ENCODE measurements around the gene PRRT2.
"Not testable (repeated sequence)": the region's sequence is repeated elsewhere in the genome, so short reads cannot be mapped to it uniquely, and the experiment has no call there.

PRRT2 gene

GRCh38 chr16:29784157-29784556 is 27.8 kb upstream of the PRRT2 start:
- no peak overlapping the region for H3K4me3 ChIP-seq (ENCODE audit: low read depth, low read length)
- TF ChIP-seq, protein P1, sequence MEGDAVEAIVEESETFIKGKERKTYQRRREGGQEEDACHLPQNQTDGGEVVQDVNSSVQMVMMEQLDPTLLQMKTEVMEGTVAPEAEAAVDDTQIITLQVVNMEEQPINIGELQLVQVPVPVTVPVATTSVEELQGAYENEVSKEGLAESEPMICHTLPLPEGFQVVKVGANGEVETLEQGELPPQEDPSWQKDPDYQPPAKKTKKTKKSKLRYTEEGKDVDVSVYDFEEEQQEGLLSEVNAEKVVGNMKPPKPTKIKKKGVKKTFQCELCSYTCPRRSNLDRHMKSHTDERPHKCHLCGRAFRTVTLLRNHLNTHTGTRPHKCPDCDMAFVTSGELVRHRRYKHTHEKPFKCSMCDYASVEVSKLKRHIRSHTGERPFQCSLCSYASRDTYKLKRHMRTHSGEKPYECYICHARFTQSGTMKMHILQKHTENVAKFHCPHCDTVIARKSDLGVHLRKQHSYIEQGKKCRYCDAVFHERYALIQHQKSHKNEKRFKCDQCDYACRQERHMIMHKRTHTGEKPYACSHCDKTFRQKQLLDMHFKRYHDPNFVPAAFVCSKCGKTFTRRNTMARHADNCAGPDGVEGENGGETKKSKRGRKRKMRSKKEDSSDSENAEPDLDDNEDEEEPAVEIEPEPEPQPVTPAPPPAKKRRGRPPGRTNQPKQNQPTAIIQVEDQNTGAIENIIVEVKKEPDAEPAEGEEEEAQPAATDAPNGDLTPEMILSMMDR (IDR thresholded peaks at IDR 0.05; ENCODE audit: low read depth, low read length) = no peak

- TF ChIP-seq, protein P1 (IDR thresholded peaks at IDR 0.05; ENCODE audit: low read depth, low read length) = peak; percentile 61
- H3K4me3 ChIP-seq (ENCODE audit: low read depth, low read length) = no peak overlapping the region
These were observed 27.0 kb upstream of the PRRT2 start for GRCh38 chr16:29784901-29785500.

DNA sequence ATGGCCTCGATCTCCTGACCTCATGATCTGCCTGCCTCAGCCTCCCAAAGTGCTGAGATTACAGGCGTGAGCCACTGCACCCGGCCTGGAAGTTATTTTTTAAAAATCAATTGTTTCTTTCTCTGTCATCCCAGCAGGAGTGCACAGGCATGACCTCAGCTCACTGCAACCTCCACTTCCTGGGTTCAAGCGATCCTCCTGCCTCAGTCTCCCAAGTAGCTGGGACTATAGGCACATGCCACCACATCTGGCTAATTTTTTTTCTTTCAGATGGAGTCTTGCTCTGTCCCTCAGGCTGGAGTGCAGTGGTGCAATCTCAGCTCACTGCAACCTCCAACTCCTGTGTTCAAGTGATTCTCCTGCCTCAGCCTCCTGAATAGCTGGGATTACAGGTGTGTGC is 24.8 kb upstream of the PRRT2 start:
- not testable (repeated sequence) for H3K4me3 ChIP-seq (ENCODE audit: low read depth, low read length)

GRCh38 chr16:29789775-29790182 is 22.2 kb upstream of the PRRT2 start:
- TF ChIP-seq, protein P1 (IDR thresholded peaks at IDR 0.05; ENCODE audit: low read depth, low read length) = no peak
- H3K4me3 ChIP-seq (ENCODE audit: low read depth, low read length) = peak overlapping the region; percentile 96

DNA sequence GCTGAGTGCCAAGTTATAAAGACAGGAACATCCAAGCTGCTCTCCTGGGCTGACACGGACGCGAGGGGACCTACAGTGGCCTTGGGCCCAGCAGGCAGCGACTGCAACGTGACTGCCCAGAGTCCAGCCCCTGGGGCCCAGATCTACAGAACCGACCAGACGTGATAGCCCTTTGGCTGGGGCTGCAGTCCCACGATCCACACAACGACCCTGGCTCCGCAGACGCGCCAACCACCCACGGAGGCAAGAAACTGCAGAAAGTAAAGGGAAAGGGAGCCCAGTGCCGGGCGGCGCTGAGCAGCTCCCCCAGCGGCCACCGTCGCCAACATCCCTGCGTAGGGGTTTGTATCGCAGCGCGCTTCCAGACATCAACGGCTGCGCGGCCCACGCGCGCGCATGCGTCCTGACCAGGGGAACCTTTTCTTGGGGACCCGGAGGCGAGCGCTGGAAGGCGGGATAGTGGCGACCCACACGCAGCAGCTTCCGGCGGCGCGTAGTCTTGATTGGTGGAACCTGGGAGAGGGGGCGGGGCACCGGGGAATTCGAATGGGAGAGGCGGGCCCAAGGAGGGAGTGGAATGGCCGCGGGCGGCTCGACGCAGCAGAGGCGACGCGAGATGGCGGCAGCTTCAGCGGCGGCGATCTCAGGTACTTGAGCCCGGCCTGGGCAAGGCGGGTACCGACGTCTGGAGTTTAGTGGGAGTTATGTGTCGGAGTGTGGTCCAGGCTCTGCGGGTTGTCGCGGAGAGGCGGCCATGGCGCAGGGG is 21.6 kb upstream of the PRRT2 start, which contains the start of gene KIF22:
Gene KIF22, plus strand, starts transcription at position 569 of the 766 bp plus-strand sequence. Its CDS starts 9 bp downstream, at position 578.
- TF ChIP-seq, protein P1 (IDR thresholded peaks at IDR 0.05; ENCODE audit: low read depth, low read length) = peak; percentile 44

DNA sequence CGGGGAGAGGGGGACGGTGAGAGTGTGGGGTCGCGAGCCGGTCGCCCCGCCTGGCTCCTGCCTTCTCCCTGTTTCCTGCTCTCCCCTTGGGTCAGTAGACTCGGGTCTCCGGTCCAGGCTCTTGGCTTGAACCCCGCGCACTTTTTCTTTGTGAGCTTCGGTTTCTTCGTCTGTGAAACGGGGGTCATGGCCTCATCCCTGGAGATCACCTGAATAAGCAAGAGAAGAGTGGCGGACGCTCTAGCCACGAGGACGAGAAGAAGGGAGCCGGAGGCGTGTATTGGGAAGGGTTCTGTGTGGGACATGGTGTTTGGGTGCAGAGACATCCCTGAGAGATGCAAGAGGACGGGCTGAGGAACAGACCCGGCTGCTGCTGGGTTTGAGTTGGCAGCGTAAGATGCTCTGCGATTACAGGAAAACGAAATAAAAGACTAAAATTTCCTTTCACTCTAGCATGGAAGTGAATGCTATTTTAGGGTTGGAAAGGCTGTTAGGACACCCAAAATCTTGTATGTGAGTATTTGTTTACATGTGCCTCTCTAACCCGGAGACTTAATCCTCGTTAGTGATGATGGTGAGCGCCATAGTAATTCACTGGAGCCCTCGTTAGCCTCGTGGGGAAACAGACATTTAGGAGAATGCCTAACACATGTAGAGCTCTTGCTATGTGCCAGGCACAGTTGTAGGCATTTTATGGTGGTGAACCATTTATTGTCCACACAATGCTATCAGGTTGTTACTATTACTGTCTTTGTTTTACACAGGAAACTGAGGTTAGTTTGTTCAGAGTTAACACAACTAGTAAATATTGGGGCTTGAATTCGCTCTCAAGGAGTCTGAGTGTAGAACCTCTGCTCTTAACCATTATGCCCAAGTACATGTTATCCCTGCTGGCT is 20.8 kb upstream of the PRRT2 start:
- TF ChIP-seq, protein P1 (IDR thresholded peaks at IDR 0.05; ENCODE audit: low read depth, low read length) = no peak
- H3K4me3 ChIP-seq (ENCODE audit: low read depth, low read length) = peak overlapping the region; percentile 96

More for the DNA sequence above, 21.6 kb upstream of the PRRT2 start, which contains the start of gene KIF22:
- H3K4me3 ChIP-seq (ENCODE audit: low read depth, low read length) = peak within 1 kb of the TSS; percentile 96
